Measurements from ENCODE around the gene GOLGA3.

The GOLGA3 gene

DNA sequence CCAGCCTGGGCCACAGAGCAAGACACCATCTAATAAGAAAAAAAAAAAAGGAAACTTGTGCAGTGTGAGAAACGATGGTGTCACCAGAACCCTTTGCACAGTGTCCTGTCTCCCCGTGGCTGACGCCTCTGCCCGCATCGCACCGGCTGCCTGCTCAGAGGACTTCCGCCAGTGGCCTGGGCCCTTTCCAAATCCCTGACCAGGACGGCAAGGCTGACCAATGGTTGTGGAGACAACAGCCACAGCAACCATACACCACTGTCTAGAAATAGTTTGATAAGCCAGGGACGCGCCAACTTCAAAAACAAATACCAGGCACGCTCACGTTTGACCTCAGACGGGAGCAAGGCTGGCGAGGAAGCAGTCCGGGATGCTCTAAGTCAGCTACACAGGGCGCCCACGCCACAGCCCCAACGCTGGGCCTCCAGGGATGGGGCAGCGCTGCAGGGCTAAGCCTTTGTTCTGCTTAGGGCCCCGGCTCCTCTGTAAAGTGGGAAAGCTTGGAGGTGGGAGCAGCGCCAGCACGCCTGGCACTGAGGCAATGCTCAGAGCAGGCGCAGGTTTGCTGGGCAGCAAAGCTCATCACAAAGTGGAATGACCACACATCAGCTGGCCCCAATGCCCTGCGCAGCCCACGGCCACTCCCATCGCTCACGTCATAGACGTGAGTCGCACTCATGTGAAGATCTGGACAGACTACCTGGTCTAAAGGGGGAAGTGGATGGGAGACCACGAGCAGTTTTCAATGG, 105.5 kb downstream of the GOLGA3 start:
- no peak for DNase-seq (ENCODE audit: low spot score)

DNA sequence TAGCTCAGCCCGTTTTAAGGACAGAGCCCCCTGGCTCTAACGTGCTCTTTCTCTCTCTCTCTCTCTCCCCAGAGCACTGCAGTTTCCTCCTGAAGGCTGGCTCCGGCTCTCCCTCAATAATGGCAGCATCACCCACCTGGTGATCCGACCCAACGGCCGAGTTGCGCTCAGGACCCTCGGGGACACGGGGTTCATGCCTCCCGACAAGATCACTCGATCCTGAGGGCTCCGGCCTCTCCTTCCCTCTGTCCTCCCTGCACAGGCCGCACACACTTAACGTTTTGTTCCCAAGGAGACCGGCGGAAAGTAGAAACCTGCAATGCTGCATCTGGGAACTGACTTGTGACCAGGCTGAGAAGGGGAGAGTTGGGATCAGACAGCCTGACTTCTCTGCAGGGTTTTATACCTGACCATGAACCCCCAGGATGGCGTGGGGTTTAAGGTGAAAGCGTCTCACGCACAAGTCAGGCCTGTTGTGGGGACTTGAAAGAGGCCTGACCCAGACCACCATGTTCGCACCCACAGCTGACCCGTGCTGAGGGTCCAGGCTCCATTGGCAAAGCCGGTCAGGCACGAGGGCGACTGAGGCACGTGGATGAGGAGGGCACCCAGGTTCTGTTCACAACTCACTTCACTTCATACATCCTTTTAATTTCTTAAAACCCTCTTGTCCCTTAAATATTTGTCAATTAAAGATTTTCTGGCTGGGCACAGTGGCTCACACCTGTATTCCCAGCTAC, 107.9 kb downstream of the GOLGA3 start:
- no peak for DNase-seq (ENCODE audit: low spot score)

DNA sequence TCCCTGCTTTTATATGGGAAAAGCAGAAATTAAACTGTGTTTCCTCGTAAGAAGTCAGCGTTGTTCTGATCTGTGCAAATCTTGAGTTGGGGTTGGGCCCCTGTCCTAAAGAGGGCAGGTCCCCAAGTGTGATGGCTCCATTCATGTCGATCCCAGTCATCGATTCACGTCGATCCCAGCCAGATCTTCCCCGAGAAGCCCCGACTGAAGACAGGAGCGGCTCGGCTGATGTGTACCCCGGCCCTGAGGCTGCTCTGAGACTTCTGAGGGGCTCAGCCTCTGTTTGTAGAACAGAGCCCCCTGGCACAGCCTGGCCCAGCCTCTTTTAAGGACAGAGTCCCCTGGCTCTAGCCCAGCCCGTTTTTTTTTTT, 108.7 kb downstream of the GOLGA3 start:
- no peak for DNase-seq (ENCODE audit: low spot score)

DNA sequence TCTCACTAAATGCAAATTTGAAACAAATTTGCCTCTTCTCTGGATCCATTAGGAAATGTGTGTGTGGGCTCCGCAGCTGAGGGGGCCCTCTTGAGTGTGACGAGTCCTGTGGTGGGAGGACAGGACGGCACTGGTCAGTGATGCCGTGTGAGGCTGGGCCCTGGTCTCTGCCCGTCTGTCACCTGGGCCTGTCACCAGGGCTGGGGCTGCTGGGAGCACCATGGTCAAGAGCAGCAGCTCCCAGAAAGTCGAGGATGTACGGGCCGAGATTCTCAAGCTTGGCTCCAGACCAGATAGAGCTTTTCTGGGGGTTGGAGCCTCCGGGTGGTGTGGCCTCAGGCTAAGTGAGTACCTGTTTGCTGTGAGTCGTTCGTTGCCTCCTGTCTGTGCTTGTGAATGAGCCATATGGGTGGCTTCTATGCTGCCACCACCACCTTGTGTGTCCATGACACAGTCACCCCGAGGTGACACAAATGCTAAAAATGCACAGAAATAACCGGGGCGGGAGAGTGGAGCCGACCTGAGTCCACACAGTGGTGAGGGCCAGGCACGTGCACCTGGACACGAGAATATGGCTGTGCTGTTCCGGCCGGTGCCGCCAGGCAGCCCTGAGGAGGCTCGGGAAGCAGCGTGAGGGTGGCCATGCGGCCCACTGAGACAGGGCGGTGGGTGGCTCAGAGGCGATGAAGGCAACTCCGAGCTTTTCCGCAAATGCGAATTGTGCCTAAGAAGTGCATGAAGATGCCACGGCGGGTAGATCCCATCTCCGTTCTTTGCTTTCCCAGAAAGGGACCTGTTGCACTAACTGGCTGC, 109.3 kb downstream of the GOLGA3 start:
- no peak for DNase-seq (ENCODE audit: low spot score)
